MG63 (cell line): ENCODE data around the gene ZNF785. TPM values are rescaled to one million over a fixed set of nuclear protein-coding genes. Genes with fewer than 3 reads are reported as not detected.

Source experiments
- DNase-seq: peaks from one replicate; pipeline ENCODE4 v3.0.0-alpha.2; 2020
- H3K27me3 ChIP-seq: fragments of 250-450 bp; sonication (Bioruptor Pico); 2 replicates; pipeline ENCODE4 v1.5.1; 2020; ENCODE audit warnings: mild to moderate bottlenecking, moderate library complexity
- H3K36me3 ChIP-seq: fragments of 250-450 bp; sonication (Bioruptor Pico); 2 replicates; pipeline ENCODE4 v1.5.1; 2020; ENCODE audit warnings: mild to moderate bottlenecking, moderate library complexity
- H3K4me3 ChIP-seq: fragments of 250-450 bp; sonication (Bioruptor Pico); 2 replicates; pipeline ENCODE4 v1.5.1; 2020; ENCODE audit warnings: mild to moderate bottlenecking, moderate library complexity
- H3K9me3 ChIP-seq: fragments of 250-450 bp; sonication (Bioruptor Pico); 2 replicates; pipeline ENCODE4 v1.5.1; 2020; ENCODE audit warnings: mild to moderate bottlenecking, moderate library complexity
- total RNA-seq: library from RNA; depleted of rRNA; stranded (reverse); fragments of >200 nt; shearing (Covaris generic); gene quantifications from 2 replicates; pipeline ENCODE4 v1.2.3, GENCODE V29; 2014; ENCODE audit warnings: low replicate concordance; rRNA removed

The ZNF785 gene
- total RNA-seq, 1 experiment from 2014 or later: 15.7 TPM

GRCh38 chr16:30535106-30535776 lies 50.3 kb downstream of the ZNF785 start:
- peaks cover 33% of the 10 kb centered on the region for H3K36me3 ChIP-seq
- no peaks in the 10 kb centered on the region for H3K9me3 ChIP-seq
- H3K27me3 ChIP-seq: no peaks in the 10 kb centered on the region
- peak overlapping the region; percentile 68 for H3K4me3 ChIP-seq
- no peak for DNase-seq

GRCh38 chr16:30534368-30535105 lies 51.0 kb downstream of the ZNF785 start, which contains the start of gene ZNF747:
ZNF747 (minus strand) TSS chr16:30534858; CDS start chr16:30534679, 179 bp downstream.
- H3K36me3 ChIP-seq: peaks cover 33% of the 10 kb centered on the region
- peak within 1 kb of the TSS; percentile 68 for H3K4me3 ChIP-seq
- H3K9me3 ChIP-seq: no peaks in the 10 kb centered on the region
- H3K27me3 ChIP-seq: no peaks in the 10 kb centered on the region
- peak; percentile 92 for DNase-seq

- DNase-seq: peak; percentile 17
- H3K9me3 ChIP-seq: no peaks in the 10 kb centered on the region
- H3K36me3 ChIP-seq: peaks cover 33% of the 10 kb centered on the region
- no peaks in the 10 kb centered on the region for H3K27me3 ChIP-seq
- H3K4me3 ChIP-seq: peak overlapping the region; percentile 68
Observed at GRCh38 chr16:30533748-30534367, 51.6 kb downstream of the ZNF785 start.

GRCh38 chr16:30533146-30533522 lies 52.4 kb downstream of the ZNF785 start:
- Histone ChIP-seq H3K36me3 (peaks cover 33% of the 10 kb centered on the region), H3K27me3 (no peaks in the 10 kb centered on the region), H3K4me3 (peak overlapping the region; percentile 68), H3K9me3 (no peaks in the 10 kb centered on the region)
- DNase-seq: no peak

- Histone ChIP-seq H3K9me3 (no peaks in the 10 kb centered on the region), H3K27me3 (no peaks in the 10 kb centered on the region), H3K36me3 (peaks cover 33% of the 10 kb centered on the region), H3K4me3 (no peak overlapping the region)
- no peak for DNase-seq
Observed at GRCh38 chr16:30532285-30533145, 53.0 kb downstream of the ZNF785 start.

Other genes starting within 250 kb of the ZNF785 start
- 43.8 and 70.0 TPM in 2 replicates for gene CD2BP2, start 230.4 kb downstream of the ZNF785 start, total RNA-seq
- 40.3 and 60.6 TPM in 2 replicates for gene TBC1D10B, start 215.2 kb downstream of the ZNF785 start, total RNA-seq
- gene MYL11, start 210.9 kb downstream of the ZNF785 start, total RNA-seq: not detected in 2 replicates
- gene SEPTIN1, start 203.1 kb downstream of the ZNF785 start, total RNA-seq: not detected in 2 replicates
- 17.2 and 19.8 TPM in 2 replicates for gene ZNF48, start 190.3 kb downstream of the ZNF785 start, total RNA-seq
- gene ZNF771, start 178.1 kb downstream of the ZNF785 start, total RNA-seq: 13.1 and 28.5 TPM in 2 replicates
- gene DCTPP1, start 155.7 kb downstream of the ZNF785 start, total RNA-seq: 106 and 131 TPM in 2 replicates
- 75.8 and 110 TPM in 2 replicates for gene SEPHS2, start 139.8 kb downstream of the ZNF785 start, total RNA-seq
- gene ITGAL, start 113.0 kb downstream of the ZNF785 start, total RNA-seq: not detected in 2 replicates
- 47.6 and 72.9 TPM in 2 replicates for gene ZNF768, start 59.1 kb downstream of the ZNF785 start, total RNA-seq
- 11.8 and 27.9 TPM in 2 replicates for gene ZNF747, start 50.8 kb downstream of the ZNF785 start, total RNA-seq
- gene ZNF764, start 27.3 kb downstream of the ZNF785 start, total RNA-seq: 2.0 and 6.8 TPM in 2 replicates
- gene ZNF688, start 14.0 kb downstream of the ZNF785 start, total RNA-seq: 4.0 TPM in 2 replicates
- 6.5 and 9.1 TPM in 2 replicates for gene ZNF689, start 24.7 kb upstream of the ZNF785 start, total RNA-seq
- gene PRR14, start 65.3 kb upstream of the ZNF785 start, total RNA-seq: 1.7 and 5.3 TPM in 2 replicates
- 6.0 and 14.5 TPM in 2 replicates for gene FBRS, start 72.7 kb upstream of the ZNF785 start, total RNA-seq
- gene SRCAP, start 113.5 kb upstream of the ZNF785 start, total RNA-seq: 2.6 and 6.9 TPM in 2 replicates
- 18.3 and 25.2 TPM in 2 replicates for gene PHKG2, start 162.7 kb upstream of the ZNF785 start, total RNA-seq
- gene CFAP119, start 176.4 kb upstream of the ZNF785 start, total RNA-seq: 4.1 and 9.1 TPM in 2 replicates
- 116 and 127 TPM in 2 replicates for gene RNF40, start 176.6 kb upstream of the ZNF785 start, total RNA-seq
- gene ZNF629, start 201.5 kb upstream of the ZNF785 start, total RNA-seq: 10.3 and 13.6 TPM in 2 replicates